ENCODE measurements around the gene C4B. TPM values are rescaled to one million over a fixed set of nuclear protein-coding genes. Genes with fewer than 3 reads are reported as not detected.

The C4B gene
- total RNA-seq, 1 experiment from 2014 or later = 1.1 TPM

GRCh38 chr6:32046450-32047083, 32.0 kb downstream of the C4B start:
- Histone ChIP-seq H3K9me3 (no peaks in the 10 kb centered on the region), H3K4me1 (peaks cover 7% of the 10 kb centered on the region), H3K27me3 (replicated peaks; ENCODE audit: control insufficient read depth, insufficient read depth, low read length) (no peaks in the 10 kb centered on the region), H3K4me3 (ENCODE audit: low read depth, low read length) (no peak overlapping the region), H3K36me3 (ENCODE audit: control insufficient read depth, insufficient read depth, low read length) (no peaks in the 10 kb centered on the region)
- BruUV-seq (replicated peaks) = no TSS peak
- no peaks in the 10 kb centered on the region for H3K27me3 Mint-ChIP-seq (ENCODE audit: insufficient read depth, unreplicated experiment)
- CTCF ChIA-PET = interaction anchor here (1.4 kb wide), 1 partner anchor 82 kb away, joined by 3 read pairs; the partner anchor contains the start of gene ATF6B
- H3K4me1 Mint-ChIP-seq (ENCODE audit: low read depth, unreplicated experiment) = no peaks in the 10 kb centered on the region
- no peaks in the 10 kb centered on the region for H3K36me3 Mint-ChIP-seq (ENCODE audit: insufficient read depth, unreplicated experiment)
- POLR2A ChIA-PET = no interaction called here
- no peak overlapping the region for H3K4me3 Mint-ChIP-seq (ENCODE audit: unreplicated experiment)
- no peak overlapping the region for H3K27ac Mint-ChIP-seq (ENCODE audit: unreplicated experiment)
- TF ChIP-seq CTCF (IDR thresholded peaks at IDR 0.05; ENCODE audit: insufficient read depth in 1 of 2, low read depth in 1 of 2, low read length in 1 of 2, severe bottlenecking in 1 of 2, unreplicated experiment in 1 of 2) = no peak
- no peaks in the 10 kb centered on the region for H3K9me3 Mint-ChIP-seq (ENCODE audit: unreplicated experiment)
- intact Hi-C loops (cut with micrococcal nuclease; ENCODE audit: unreplicated experiment) = no loop called here
- no peak for DNase-seq

GRCh38 chr6:32047084-32047478, 32.5 kb downstream of the C4B start:
- Mint-ChIP-seq H3K27me3 (ENCODE audit: insufficient read depth, unreplicated experiment) (no peaks in the 10 kb centered on the region), H3K36me3 (ENCODE audit: insufficient read depth, unreplicated experiment) (no peaks in the 10 kb centered on the region), H3K27ac (ENCODE audit: unreplicated experiment) (no peak overlapping the region), H3K9me3 (ENCODE audit: unreplicated experiment) (no peaks in the 10 kb centered on the region), H3K4me3 (ENCODE audit: unreplicated experiment) (no peak overlapping the region), H3K4me1 (ENCODE audit: low read depth, unreplicated experiment) (no peaks in the 10 kb centered on the region)
- POLR2A ChIA-PET = no interaction called here
- no peak for TF ChIP-seq CTCF (IDR thresholded peaks at IDR 0.05; ENCODE audit: insufficient read depth in 1 of 2, low read depth in 1 of 2, low read length in 1 of 2, severe bottlenecking in 1 of 2, unreplicated experiment in 1 of 2)
- BruUV-seq (replicated peaks) = no TSS peak
- Histone ChIP-seq H3K36me3 (ENCODE audit: control insufficient read depth, insufficient read depth, low read length) (no peaks in the 10 kb centered on the region), H3K27me3 (replicated peaks; ENCODE audit: control insufficient read depth, insufficient read depth, low read length) (no peaks in the 10 kb centered on the region), H3K9me3 (no peaks in the 10 kb centered on the region), H3K4me1 (peaks cover 7% of the 10 kb centered on the region), H3K4me3 (ENCODE audit: low read depth, low read length) (no peak overlapping the region)
- no peak for DNase-seq
- CTCF ChIA-PET = interaction anchor here (1.4 kb wide), 1 partner anchor 81 kb away, joined by 3 read pairs; the partner anchor contains the start of gene ATF6B
- intact Hi-C loops (cut with micrococcal nuclease; ENCODE audit: unreplicated experiment) = no loop called here

GRCh38 chr6:32047539-32047854, 32.9 kb downstream of the C4B start:
- no peak for DNase-seq
- ChIA-PET CTCF (interaction anchor here (1.0 to 1.4 kb wide), 2 partner anchors 71 to 81 kb away, joined by 3 read pairs; partner anchors contain the start of gene ATF6B), POLR2A (no interaction called here)
- Histone ChIP-seq H3K9me3 (no peaks in the 10 kb centered on the region), H3K4me3 (ENCODE audit: low read depth, low read length) (no peak overlapping the region), H3K27me3 (replicated peaks; ENCODE audit: control insufficient read depth, insufficient read depth, low read length) (no peaks in the 10 kb centered on the region), H3K4me1 (peaks cover 7% of the 10 kb centered on the region), H3K36me3 (ENCODE audit: control insufficient read depth, insufficient read depth, low read length) (no peaks in the 10 kb centered on the region)
- no peak for TF ChIP-seq CTCF (IDR thresholded peaks at IDR 0.05; ENCODE audit: insufficient read depth in 1 of 2, low read depth in 1 of 2, low read length in 1 of 2, severe bottlenecking in 1 of 2, unreplicated experiment in 1 of 2)
- no peak overlapping the region for H3K4me3 Mint-ChIP-seq (ENCODE audit: unreplicated experiment)
- H3K27me3 Mint-ChIP-seq (ENCODE audit: insufficient read depth, unreplicated experiment) = no peaks in the 10 kb centered on the region
- no peaks in the 10 kb centered on the region for H3K36me3 Mint-ChIP-seq (ENCODE audit: insufficient read depth, unreplicated experiment)
- no peak overlapping the region for H3K27ac Mint-ChIP-seq (ENCODE audit: unreplicated experiment)
- no TSS peak for BruUV-seq (replicated peaks)
- no peaks in the 10 kb centered on the region for H3K4me1 Mint-ChIP-seq (ENCODE audit: low read depth, unreplicated experiment)
- H3K9me3 Mint-ChIP-seq (ENCODE audit: unreplicated experiment) = no peaks in the 10 kb centered on the region
- intact Hi-C loops (cut with micrococcal nuclease; ENCODE audit: unreplicated experiment) = no loop called here

Measured in Caco-2 (cell line).